Activated CD4-positive, alpha-beta T cell treated with anti-CD3 and anti-CD28 coated beads, Interleukin-2, amount 50 U/mL, for 4 hours (primary cell): ENCODE measurements around the gene CPA2.
"Not testable (repeated sequence)": the region's sequence is repeated elsewhere in the genome, so short reads cannot be mapped to it uniquely, and the experiment has no call there.

ENCODE experiments used
- DNase-seq, 2 experiments: peaks; one replicate each; pipeline ENCODE4 v3.0.0-alpha.2; 2020

The CPA2 gene

DNA sequence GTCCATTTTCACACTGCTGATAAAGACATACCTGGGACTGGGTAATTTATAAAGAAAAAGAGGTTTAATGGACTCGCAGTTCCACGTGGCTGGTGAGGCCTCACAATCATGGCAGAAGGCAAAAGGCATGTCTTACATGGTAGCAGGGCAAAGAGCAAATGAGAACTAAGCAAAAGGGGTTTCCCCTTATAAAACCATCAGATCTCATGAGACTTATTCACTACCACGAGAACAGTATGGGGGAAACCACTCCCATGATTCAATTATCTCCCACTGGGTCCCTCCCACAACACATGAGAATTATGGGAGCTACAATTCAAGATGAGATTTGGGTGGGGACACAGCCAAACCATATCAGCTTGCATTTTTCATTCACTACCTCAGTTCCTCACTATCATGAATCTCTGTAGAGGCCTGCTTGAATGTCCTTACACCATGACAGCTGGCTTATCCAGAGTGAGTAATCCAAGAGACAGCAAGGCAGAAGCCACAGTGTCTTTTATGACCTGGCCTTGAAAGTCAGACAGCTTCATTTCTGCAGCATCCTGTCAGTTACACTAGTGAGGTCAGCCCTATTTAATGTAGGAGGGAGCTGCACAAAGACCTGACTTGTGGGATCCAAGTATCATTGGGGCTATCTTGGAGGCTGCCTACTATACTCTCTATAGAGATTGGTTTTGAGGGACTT is 55.0 kb downstream of the CPA2 start:
- DNase-seq = not testable (repeated sequence)

DNA sequence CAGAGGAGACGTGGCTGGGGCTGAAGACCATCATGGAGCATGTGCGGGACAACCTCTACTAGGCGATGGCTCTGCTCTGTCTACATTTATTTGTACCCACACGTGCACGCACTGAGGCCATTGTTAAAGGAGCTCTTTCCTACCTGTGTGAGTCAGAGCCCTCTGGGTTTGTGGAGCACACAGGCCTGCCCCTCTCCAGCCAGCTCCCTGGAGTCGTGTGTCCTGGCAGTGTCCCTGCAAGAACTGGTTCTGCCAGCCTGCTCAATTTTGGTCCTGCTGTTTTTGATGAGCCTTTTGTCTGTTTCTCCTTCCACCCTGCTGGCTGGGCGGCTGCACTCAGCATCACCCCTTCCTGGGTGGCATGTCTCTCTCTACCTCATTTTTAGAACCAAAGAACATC is 56.0 kb downstream of the CPA2 start:
- no peak for DNase-seq

DNA sequence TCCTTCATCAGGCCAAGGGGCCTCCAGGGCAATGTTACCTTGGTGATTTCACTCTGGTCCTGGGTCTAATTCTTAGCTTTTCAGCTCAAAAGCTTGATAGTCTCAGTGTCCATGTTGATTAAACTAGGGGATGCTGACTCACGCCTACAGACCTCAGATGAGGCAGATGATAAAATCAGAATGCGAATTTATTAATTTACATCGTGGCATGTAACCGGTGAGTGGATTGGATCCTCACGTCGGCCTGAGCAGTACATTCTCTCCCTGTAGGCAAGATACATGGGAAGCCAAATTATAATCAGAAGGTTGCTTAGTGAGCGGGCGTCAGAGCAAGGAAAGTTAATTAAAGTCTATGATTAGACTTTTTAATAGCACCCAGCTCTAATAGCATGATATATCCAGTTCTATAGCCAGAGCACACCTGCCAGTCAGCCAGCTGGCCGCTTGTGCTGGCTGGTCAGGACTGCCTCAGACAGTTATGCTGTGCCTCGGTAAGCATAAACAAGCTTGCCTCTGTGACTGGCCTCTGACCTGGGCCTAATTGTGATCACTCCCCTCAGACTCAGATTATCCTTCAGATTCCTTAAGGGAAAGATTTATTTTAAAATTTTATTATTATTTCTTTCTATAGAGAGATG is 57.8 kb downstream of the CPA2 start:
- DNase-seq = no peak

DNA sequence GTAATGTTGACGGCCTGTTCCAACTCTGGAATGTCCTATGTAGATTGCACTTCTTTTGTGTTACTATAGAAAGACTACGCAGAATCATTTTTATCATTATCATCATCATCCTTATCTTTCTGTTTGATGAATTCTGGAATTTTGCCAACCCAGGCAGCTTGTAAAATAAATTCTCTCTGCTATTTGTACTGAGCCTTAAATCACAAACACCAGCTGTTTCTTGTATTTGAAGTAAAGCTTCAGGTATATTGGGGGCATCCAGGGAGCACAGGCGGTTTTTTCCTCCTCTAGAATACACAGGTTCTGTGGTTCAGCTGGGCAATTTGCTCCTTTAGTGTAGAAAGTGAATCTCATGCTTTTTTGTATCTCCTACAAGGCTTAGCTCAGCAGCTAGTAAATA is 63.0 kb downstream of the CPA2 start:
- DNase-seq = no peak

DNA sequence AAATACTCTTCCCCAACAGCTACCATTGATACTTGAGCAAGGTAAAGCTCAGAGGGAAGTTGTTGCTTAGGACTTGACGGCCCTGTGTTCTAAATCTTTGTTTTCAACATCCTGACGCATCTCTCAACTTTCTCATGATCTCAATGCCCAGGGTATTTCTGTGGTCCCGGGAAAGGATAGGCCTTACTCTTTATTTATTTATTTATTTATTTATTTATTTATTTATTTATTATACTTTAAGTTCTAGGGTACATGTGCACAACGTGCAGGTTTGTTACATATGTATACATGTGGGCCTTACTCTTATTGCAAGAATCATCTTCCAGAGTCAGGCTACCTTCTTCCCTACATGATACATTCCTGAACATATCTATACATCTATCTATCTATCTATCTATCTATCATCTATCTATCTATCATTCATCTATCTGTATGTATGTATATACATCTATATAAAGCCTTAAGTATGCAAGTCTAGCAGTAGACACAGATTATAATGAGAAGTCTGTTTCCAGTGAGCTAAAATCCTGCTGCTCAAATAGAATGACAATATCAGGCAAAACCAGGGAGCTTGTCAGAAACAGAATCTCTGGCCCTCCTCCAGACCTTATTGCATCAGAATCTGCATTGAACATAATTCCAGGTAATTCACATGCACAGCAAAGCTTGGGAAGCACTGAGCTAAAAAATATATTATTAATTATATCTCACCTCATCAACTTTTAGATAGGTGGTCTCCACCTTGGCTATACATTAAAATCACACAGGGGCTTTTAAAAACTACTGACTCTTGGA is 65.8 kb downstream of the CPA2 start:
- no peak for DNase-seq

DNA sequence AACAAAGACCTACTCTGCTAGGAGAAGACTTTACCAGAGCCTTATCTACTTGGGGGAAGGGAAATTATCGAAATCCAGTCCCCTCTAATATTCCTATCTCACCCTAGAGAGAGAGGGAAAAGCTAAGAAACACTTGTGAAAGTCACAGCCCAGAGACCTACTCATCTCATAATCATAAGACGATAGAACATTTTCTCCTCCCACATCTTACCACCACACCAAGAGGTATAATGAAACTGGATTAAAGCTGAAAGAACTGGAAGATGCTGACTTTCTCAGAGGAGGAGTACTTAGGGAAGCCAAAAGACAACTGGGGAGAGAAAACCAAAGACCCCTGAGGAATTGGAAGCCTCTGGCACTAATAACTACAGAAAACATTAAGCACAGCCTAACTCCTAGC is 67.2 kb downstream of the CPA2 start:
- DNase-seq = no peak

DNA sequence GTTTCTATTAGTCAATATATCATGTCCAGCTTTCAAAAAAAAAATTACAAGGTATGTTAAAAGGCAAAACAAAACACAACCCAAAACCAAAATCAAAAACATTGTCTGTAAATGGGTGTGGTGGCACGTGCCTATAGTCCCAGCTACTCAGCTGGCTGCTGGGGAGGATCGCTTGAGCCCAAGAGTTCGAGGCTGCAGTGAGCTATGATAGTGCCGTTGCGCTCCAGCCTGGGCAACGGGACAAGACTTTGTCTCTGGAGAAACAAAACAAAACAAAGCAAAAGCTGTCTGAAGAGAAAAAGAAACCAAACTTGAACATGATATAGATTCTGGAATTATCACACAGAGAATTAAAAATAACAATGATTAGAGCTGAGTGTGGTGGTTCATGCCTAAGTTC is 67.6 kb downstream of the CPA2 start:
- DNase-seq = no peak

DNA sequence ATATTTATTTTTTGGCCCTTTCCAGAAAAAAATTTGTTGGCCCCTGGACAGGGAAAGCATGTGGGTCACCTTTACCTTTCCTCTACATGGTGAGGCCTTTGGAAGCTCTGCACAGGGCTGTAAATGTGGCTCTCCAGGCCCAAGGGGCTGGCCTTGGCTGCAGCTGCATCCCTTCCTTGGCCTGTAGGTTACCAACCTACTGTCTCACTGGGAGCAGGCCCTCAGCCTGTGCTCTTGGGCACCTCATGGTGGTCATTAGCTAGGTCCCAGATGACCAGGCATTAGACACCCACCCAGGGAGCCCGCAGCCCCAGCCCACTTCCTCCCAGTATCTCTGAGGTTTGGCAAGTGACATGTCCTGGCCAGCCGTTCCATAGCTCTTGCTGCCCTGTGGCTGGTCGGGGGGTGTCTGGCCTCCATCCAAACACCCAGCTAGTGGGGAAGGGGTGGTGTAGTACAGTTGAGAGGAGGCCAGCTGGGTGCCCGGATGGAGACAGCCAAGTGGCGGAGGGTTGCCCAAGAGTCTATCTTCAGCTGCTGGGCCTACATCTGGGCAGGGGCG is 70.8 kb downstream of the CPA2 start:
- DNase-seq = no peak

DNA sequence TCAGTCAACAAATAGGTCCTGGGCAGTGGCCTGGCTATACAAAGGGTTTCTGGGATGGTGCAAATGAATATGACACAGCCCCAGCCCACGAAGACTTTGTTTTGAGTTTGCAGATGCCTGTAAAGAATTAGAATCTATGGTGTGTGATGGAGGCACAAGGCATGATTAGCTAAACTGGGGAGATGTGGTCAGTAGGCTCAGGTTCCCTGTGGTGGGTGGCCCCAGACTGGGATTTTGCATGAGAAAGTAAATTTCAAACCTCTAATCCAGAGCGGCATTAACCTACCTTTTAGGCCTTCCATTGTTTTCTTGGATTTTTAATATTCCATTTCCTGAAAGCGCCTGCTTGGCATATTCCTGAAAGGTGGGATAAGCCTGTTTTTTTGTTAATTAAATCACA is 71.6 kb downstream of the CPA2 start:
- no peak for DNase-seq
